Right lung (tissue), 5 donors: ENCODE measurements around the gene TMEM45B. TPM values are rescaled to one million over a fixed set of nuclear protein-coding genes. Genes with fewer than 3 reads are reported as not detected.
A peak's percentile ranks its signal among the peaks of the same experiment; 100 is the strongest.
"Not testable (repeated sequence)": the region's sequence is repeated elsewhere in the genome, so short reads cannot be mapped to it uniquely, and the experiment has no call there.

ENCODE experiments used
- DNase-seq, 2 donors: peaks; one replicate each; pipeline ENCODE4 v3.0.0-alpha.2; 2013
- polyA plus RNA-seq, 5 donors: library from polyadenylated mRNA; unstranded; fragments of 120-200 nt; gene quantifications; one replicate each; pipeline versions ENCODE4 v1.2.1 to v1.2.3, GENCODE V29; 2013; ENCODE audit warnings: inconsistent platforms in 1 of 5, low replicate concordance in 1 of 5; ENCODE audit not compliant: insufficient read length in 5 of 5, insufficient read depth in 1 of 5

TMEM45B gene
- polyA plus RNA-seq, 5 donors: 1.5 to 3.6 (median 2.9) TPM

DNA sequence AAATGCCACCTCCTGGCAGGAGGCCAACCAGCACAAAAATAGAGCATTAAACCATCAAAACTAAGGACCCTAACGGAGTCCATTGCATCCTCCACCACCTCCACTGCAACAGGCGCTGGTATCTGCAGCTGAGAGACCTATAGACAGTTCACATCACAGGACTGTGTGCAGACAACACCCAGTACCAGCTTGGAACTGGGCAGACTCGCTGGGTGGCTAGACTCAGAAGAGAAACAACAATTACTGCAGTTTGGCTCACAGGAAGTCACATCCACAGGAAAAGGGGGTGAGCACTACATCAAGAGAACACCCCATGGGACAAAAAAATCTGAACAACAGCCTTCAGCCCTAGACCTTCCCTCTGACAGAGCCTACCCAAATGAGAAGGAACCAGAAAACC, 11.6 kb upstream of the TMEM45B start:
- no peak for DNase-seq

DNA sequence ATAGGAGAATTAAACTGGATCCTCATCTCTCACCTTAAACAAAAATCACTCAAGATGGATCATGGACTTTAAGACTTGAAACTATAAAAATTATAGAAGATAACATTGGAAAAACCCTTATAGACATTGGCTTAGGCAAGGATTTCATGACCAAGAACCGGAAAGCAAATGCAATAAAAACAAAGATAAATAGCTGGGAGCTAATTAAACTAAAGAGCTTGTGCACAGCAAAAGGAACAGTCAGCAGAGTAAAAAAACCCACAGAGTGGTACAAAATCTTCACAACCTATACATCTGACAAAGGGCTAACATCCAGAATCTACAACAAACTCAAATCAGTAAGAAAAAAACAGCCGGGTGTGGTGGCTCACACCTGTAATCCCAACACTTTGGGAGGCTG, 7.4 kb upstream of the TMEM45B start:
- DNase-seq: not testable (repeated sequence)

DNA sequence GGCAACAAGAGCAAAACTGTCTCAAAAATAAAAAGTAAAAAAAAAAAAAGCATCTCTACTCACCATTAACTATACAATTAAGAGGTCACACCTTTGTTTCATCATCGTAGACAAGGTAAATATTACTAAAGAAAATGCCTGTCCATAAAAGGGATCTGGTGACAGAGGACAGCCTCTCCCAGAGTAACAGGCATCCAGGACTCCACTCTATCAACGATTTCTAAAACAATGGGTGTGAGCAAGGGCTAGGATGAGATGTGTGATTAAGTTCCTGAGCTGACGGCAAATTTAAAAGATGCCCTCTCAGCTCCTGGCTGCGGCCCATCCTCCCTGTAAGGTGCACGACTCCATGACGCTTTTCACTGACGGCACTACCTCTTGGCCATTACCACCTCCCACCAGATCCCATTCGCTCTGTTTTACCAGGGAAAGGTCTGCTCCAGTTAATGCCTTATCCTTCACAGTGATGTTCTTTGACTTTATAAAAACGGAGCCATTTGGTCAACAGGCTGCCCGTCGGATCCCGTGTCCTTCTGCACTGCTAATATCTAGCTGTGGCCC, 2.3 kb upstream of the TMEM45B start:
- DNase-seq: no peak

DNA sequence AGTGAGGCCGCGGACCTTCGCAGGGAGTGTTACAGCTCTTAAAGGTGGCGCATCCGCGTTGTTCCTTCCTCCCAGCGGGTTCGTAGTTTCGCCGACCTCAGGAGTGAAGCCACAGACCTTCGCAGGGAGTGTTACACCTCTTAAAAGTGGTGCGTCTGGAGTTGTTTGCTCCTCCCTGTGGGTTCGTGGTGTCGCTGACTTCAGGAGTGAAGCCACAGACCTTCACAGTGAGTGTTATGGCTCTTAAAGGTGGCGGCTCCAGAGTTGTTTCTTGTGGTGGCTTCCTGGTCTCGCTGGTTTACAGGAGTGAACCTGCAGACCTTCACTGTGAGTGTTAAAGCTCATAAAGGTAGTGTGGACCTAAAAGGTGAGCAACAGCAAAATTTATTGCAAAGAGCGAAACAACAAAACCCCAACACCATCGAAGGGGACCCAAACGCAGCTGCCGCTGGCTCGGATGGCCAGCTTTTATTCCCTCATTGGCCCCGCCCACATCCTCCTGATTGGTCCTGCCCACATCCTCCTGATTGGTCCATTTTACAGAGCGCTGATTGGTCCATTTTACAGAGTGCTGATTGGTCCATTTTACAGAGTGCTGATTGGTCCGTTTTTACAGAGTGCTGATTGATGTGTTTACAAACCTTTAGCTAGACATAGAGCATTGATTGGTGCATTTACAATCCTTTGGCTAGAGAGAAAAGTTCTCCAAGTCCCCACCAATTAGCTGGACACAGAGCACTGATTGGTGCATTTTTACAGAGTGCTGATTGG, 1.2 kb upstream of the TMEM45B start:
- no peak for DNase-seq

DNA sequence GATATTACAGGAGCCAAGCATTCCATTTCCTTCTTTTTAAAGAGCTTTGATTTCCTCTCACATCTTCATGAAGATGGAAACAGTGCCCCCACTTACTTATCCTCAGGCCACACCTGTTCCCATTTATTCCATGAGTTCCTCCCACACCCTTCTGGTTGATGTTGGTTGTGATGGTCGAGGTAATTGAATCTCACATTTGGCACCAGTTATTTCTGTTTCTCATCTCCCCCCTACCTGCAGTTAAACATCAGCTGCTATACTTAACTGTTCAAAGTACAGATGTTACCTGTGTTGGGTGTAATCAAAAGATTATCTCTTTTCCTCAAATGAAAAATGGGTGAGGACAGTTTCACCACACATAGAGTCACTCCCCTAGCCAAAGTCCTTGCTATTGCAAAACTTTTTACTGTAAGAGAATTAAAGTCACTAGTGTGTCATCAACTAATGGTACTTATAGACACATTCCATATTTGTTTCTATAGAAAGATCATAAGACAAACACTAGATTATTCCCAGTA, 1.9 kb downstream of the TMEM45B start:
- no peak for DNase-seq

DNA sequence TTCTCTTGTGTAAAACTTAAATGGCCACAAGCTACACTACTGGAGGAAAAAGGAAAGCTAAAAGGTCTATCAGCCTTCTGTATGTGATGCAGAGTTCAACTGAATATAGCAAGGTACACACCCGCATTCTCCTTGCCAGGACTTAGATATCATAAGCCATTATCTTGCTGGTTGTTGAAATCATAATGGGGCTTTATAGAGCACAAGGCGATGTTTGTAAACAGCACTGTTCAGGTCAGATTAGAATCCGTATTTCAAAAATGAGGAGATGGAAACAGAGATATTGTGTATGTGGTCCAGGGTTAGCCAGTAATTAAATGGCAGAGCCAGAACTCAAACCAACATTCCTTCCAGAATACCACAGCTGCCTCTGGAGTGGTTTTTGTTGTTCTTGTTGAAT, 2.6 kb downstream of the TMEM45B start:
- DNase-seq: not testable (repeated sequence)

DNA sequence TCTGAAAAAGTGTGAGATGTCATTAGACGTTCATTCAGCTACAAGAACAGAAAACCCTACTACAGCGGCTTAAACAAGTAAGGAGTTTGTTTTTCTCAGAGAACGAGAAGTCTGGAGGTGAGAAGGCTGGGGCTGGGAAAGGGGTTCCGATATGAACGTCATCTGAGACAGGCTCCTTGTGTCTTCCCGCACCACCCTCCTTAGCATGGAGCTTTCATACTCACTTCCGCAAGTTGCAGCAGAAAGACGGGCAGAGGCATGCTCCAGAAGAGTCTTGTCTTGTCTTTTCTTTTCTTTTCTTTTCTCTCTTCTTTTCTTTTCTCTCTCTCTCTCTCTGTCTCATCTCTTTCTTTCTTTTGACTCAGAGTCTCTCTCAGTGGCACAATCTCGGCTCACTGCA, 3.6 kb downstream of the TMEM45B start:
- no peak for DNase-seq

DNA sequence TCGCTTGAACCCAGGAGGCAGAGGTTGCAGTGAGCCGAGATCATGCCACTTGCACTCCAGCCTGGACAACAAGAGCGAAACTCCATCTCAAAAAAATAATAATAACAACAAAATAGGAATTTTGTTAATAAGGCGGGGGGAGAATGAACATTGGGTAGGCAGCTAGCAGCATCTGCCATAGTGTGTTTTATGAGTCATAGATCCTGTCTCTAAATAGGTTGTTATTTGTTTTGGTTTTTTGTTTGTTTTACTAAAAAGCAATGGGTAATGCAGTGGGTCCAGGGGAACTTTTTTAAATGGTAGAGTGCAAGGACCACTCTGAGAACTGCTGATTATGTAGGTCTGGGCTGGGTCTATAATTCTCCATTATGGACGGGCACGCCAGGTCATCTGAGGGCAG, 4.6 kb downstream of the TMEM45B start:
- not testable (repeated sequence) for DNase-seq

DNA sequence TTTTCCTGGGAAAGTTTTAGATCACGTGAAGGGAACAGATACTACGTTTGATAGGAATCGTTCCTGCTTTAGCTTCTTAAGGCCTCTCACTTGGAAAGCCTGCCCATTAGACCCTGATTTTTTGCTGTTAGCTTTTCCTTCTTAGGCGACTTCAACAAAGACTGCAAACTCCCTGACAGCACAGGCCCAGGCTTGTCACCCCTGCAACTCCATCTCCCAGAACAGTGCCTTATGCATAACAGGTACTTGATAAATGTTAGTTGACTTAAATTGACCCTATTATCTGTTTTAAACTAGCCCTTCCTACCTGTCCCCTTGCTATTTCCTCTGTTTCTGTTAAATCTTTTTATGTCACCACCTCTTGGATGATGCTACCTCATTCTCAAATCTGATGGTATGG, 7.6 kb downstream of the TMEM45B start:
- not testable (repeated sequence) for DNase-seq

DNA sequence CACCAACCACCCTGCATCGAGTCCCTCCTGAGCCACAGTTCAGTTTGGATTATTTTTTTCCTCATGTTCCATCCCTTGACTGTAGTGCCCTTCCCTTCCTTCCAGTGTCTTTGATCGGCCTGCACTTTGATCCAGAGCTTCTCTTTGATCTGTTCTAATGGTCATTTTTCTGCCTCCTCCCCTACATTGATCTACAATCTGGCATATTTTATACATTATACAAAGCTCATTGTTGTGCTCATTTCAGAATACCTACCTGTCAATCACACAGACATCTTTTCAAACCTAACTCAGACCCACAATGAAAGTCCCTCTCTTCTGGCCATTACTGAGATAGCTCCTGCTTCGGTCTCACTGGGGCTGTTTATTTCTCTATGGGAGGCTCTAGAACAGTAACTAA, 8.2 kb downstream of the TMEM45B start:
- not testable (repeated sequence) for DNase-seq

DNA sequence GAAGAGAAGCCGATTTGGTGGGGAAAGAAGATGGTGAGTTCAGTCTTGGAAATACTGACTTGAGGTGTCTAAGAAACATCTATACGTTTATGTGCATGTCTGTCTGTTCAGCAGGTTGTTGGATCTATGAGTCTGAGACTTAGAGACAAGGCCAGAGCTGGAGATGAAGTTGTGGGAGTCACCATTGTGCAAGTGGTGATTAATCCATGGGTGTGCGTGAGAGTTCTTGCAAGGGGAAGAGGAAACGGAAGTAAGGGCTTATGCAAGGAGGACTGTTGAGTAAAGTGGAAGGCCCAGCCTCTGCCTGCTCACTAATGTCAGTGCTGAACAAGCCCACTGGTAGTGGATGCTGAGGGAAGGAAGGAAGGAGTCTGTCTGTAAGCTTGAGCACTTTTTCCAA, 9.7 kb downstream of the TMEM45B start:
- DNase-seq: no peak

DNA sequence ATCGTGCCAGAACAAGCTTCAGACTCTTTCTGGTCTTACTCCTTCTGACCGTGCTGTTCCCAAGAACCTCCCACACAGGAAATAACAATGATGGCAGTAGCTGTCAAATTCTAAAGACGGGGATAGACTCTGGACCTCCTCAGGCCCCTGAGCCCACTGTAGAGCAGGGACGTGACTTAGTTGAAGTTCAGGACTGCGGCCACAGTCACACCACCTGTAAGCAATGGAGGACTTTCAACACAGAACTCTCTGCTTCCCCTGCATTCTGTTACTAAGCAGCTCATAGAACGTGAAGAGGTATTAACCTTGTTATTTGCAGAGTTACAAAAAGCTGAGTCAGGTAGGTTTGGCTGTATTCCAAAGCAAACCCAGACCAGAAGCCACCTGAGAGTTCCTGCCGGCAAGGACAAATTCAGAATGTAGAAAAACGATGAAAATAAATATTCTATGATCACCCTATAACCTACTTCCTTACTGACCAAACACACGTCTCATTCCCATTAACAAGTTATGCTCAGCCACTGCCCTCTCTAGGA, 12.7 kb downstream of the TMEM45B start:
- peak; percentile 55 to 65 for DNase-seq

DNA sequence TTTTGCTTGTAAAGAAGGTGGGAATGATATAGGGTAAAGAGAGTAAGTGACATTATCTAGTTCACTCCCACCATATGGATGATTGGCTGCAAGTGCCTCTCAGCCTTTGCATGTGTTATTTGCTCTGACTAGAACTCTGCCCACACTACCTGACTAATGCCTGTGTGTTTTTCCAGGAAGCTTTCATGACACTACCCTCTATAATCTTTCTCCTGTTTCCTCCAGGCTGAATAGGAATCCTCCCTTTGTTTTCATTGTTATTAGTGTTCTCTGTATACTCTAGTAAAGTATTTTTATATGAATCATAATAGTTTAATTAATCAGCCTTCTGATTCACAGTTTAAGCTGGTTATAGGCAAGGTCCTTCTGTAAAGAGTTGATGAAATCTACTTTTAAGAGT, 13.8 kb downstream of the TMEM45B start:
- DNase-seq: not testable (repeated sequence)

DNA sequence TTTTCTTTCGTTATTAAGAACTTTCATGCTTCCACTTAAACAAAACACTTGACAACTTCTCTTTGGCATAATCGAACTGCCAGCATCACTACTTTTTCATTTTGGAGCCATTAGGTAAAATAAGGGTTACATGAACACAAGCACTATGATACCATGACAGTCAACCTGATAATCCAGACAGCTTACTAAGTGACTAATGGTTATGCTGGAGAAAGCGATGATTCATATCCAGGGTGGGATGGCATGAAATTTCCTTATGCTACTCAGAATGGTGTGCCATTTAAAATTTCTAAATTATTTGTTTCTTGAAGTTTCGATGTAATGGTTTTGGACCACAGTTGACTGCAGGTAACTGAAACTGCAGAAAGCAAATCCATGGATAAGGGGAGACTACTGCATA, 15.6 kb downstream of the TMEM45B start:
- DNase-seq: not testable (repeated sequence)

DNA sequence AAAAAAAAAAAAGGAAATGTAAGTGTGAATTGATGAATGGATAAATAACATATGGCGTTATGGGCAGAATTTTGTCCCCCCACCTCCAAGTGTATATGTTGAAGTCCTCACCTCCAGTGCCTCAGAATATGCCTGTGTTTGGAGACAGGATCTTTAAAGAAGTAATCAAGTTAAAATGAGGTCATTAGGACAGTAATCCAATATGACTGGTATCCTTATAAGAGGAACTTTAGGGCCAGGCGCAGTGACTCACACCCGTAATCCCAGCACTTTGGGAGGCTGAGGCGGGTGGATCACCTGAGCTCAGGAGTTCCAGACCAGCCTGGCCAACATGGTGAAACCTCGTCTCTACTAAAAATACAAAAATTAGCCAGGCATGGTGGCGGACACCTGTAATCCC, 17.6 kb downstream of the TMEM45B start:
- not testable (repeated sequence) for DNase-seq

DNA sequence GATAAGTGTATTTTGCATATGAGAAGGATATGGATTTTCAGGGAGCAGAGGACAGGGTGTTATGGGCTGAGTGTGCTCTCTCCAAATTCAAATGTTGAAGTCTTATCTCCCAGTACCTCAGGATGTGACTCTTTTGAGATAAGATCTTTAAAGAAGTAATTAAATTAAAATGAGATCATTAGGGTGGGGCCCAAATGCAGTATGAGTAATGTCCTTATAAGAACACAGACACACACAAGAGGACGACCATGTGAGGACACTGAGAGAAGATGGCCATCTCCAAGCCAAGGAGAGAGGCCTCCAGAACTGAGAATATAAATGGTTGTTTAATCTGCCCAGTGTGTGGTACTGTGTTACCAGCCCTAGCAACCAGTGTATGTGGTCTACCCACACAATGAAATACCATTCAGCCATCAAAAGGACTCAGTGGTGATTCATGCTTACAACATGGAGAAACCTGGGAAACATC, 20.8 kb downstream of the TMEM45B start:
- DNase-seq: not testable (repeated sequence)

DNA sequence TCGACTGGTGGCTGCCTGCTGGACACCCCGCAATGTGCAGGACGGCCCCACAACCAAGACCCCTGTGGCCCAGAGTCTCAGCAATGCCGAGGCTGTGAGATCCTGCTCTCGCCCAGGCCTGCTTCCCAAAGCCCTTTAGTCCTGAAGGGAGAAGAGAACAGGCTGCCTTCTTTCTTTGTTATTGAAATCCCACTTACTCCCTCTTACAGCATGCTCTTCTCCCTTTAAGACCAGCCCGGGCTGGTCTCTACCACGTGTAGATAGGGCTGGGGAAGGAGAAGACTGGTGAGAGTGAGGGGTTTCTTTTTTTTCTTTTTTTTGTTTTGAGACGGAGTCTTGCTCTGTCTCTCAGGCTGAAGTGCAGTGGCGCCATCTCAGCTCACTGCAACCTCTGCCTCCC, 21.3 kb downstream of the TMEM45B start:
- no peak for DNase-seq

DNA sequence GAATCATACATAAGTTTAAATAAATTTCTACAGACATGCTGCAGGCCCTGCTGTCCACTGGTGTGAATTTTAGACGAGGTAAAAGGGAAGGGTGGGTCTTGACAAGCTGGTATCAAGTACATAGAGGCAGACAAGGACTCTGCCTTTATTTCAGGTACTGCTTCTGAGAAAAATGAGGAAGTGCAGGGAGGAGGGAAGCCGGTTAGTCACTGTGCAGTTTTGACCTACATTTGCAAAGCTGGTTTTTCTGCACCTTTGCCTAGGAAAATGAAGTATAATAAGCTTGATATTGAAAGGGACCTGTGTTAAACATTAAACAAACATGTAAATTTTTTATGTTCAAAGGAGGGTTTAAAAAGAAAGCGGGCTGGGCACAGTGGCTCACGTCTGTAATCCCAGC, 24.6 kb downstream of the TMEM45B start:
- no peak for DNase-seq

DNA sequence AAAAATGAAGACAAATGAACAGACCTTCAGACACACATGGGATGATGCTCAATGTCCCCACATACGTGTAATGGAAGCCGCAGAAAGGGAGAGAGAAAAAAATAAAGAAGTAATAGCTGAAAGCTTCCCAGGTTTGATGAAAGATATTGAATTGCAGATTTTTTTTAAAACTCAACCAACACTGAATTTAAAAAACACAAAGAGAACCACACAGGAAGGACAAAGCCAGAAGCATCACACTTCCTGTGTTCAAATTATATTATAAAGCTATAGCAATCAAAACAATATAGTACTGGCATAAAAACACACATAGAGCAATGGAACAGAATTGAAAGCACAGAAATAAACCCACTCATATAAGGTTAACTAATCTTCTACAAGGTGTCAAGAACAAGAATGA, 26.5 kb downstream of the TMEM45B start:
- DNase-seq: no peak

DNA sequence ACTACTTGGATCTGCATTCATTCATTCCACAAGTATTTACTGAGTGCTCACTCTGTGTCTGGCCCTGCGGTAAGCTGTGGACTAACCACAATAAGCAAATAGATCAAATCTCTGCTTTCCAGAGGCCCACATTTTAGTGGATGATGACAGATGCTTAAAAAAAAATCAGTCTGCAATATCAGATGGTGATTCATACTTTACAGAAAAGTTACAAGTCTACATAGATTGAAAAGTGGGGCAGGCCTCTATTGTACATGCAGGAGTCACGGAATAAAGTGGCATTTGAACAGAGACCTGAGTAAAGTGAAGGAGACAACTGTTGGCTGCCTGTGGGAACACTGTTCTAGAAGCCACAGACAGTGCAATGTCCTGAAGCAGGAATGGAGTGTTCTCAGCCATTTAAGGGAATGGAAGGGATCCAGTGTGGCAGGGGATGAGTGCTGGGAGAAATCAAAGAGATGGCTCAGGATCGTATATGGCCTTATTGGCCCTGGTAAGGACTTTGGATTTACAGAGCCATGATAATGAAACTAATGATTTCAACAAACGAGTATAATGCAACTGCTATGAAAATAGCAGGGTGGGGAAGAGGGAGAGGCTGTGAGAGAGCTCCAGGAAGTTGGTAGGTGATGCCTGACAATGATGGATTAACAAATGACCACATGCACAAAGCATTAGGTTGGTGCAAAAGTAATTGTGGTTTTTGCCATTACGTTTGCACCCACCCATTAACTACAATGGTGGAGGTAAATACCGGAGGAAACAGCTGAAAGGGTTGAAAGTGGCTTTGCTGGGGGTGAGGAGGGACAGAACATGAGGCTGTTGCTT, 31.1 kb downstream of the TMEM45B start:
- DNase-seq: no peak

DNA sequence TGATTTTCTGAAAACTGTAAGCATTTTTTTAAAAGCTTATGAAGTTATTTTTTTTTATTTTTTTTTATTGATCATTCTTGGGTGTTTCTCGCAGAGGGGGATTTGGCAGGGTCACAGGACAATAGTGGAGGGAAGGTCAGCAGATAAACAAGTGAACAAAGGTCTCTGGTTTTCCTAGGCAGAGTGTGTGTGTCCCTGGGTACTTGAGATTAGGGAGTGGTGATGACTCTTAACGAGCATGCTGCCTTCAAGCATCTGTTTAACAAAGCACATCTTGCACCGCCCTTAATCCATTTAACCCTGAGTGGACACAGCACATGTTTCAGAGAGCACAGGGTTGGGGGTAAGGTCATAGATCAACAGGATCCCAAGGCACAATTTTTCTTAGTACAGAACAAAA, 31.7 kb downstream of the TMEM45B start:
- not testable (repeated sequence) for DNase-seq

DNA sequence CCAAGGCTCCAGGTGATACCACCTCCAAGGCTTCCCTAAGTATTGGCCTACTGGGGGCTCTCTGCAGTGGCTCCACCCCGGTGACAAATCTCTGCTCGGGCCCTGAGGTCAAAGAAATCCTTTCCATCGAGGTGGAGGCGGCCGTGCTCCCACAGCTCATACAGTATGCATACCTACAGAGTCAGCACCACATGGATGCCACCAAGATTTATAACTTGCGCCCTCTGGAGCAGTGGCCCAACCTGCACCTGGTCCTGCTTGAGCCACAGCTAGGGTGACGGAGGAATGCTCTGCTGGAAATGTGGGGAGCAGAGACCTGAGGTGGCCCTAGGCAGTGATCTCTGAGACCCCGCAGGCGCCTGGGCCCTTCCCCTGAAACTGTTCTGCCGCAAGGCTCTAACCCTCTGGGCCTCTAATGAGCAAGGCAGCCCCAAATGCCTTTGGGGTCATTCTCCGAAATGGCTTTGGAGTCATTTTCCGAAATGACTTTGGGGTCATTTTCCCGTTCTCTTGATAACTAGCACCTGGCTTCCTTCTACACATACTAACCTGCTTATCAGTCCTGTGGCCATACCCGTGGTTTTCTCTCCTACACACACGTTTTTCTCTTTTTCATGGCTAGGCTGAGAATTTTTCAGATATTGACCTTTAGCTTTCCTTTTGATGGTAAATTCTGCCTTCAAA, 33.9 kb downstream of the TMEM45B start:
- no peak for DNase-seq
